Muscle of back (tissue), 13 donors: ENCODE measurements around the gene LARGE2. TPM values are rescaled to one million over a fixed set of nuclear protein-coding genes. Genes with fewer than 3 reads are reported as not detected.

Experiments
- DNase-seq, 3 donors: peaks; one replicate each; pipeline versions ENCODE4 v3.0.0 to v3.0.0-alpha.2; 2013
- long read RNA-seq, 9 donors: transcript quantifications; one replicate each; lab custom pipeline, GENCODE V29; 2026
- polyA plus RNA-seq, 10 donors: library from polyadenylated mRNA; unstranded; fragments of 120-200 nt; gene quantifications; one replicate each; pipeline ENCODE4 v1.2.1, GENCODE V29; 2013; ENCODE audit not compliant: insufficient read length in 10 of 10

The LARGE2 gene
- polyA plus RNA-seq = 1 to 10 TPM in 3 of 10 donors, under 1 TPM in 7; 0.25 to 7.3 (median 0.48) TPM
- long read RNA-seq, donor 1 = 0 reads
- long read RNA-seq, donor 2 = 0 reads
- long read RNA-seq, donor 3 = 0 reads
- long read RNA-seq, donor 4 = 0 reads
- long read RNA-seq, donor 5 = 0 reads
- long read RNA-seq, donor 6 = 0 reads
- long read RNA-seq, donor 7 = 0 reads
- long read RNA-seq, donor 8 = 0 reads
- long read RNA-seq, donor 9 = 0 reads

- peak in 1 of 3 donors; percentile 25 for DNase-seq
These were observed at the start of gene LARGE2 for GRCh38 chr11:45922425-45923082. Gene LARGE2, plus strand, starts transcription at chr11:45922656. Its CDS starts 227 bp downstream, at chr11:45922883.

GRCh38 chr11:45876401-45876800, 46.1 kb upstream of the LARGE2 start:
- DNase-seq = no peak

GRCh38 chr11:45877221-45877620, 45.2 kb upstream of the LARGE2 start:
- DNase-seq = no peak

- no peak for DNase-seq
These were observed 44.6 kb upstream of the LARGE2 start for GRCh38 chr11:45877845-45878244.

- no peak for DNase-seq
These were observed 42.4 kb upstream of the LARGE2 start for GRCh38 chr11:45879803-45880686.

- peak in 1 of 3 donors; percentile 59 for DNase-seq
These were observed 41.5 kb upstream of the LARGE2 start for GRCh38 chr11:45880772-45881570.

- DNase-seq = no peak
These were observed 40.6 kb upstream of the LARGE2 start for GRCh38 chr11:45881708-45882368.

GRCh38 chr11:45884596-45885185, 37.8 kb upstream of the LARGE2 start:
- DNase-seq = no peak

- DNase-seq = peak; percentile 21 to 58 (median 40)
These were observed 37.1 kb upstream of the LARGE2 start, which contains the start of gene MAPK8IP1 for GRCh38 chr11:45885274-45885920. Gene MAPK8IP1, plus strand, starts transcription at chr11:45885651. Its CDS starts 170 bp downstream, at chr11:45885821.

GRCh38 chr11:45885921-45886721, 36.3 kb upstream of the LARGE2 start:
- DNase-seq = no peak

- DNase-seq = no peak
These were observed 35.5 kb upstream of the LARGE2 start for GRCh38 chr11:45886816-45887520.

- no peak for DNase-seq
These were observed 34.9 kb upstream of the LARGE2 start for GRCh38 chr11:45887587-45887986.

- DNase-seq = no peak
These were observed 32.9 kb upstream of the LARGE2 start for GRCh38 chr11:45889555-45889954.

GRCh38 chr11:45889966-45890365, 32.5 kb upstream of the LARGE2 start:
- no peak for DNase-seq

- no peak for DNase-seq
These were observed 31.4 kb upstream of the LARGE2 start for GRCh38 chr11:45890886-45891550.

- no peak for DNase-seq
These were observed 29.6 kb upstream of the LARGE2 start for GRCh38 chr11:45892856-45893255.

- no peak for DNase-seq
These were observed 27.8 kb upstream of the LARGE2 start for GRCh38 chr11:45894555-45895247.
